GM21723 (cell line): ENCODE measurements around the gene ACSL5.

Experiments used
- ATAC-seq: cut with Tn5 transposase; IDR thresholded peaks from one replicate; pipeline ENCODE4 v1.9.1; 2021; ENCODE audit warnings: mild to moderate bottlenecking, moderate library complexity; ENCODE audit not compliant: unreplicated experiment

Gene ACSL5

GRCh38 chr10:112373912-112374338 lies at the start of gene ACSL5:
TSS of gene ACSL5 (plus strand) at chr10:112374116. CDS start at chr10:112394947, 20,831 bp downstream.
- no peak for ATAC-seq

GRCh38 chr10:112327678-112328077 lies 46.2 kb upstream of the ACSL5 start:
- ATAC-seq = no peak

- no peak for ATAC-seq
These were observed 43.8 kb upstream of the ACSL5 start for GRCh38 chr10:112330162-112330561.

GRCh38 chr10:112330607-112331160 lies 43.2 kb upstream of the ACSL5 start:
- ATAC-seq = no peak

- no peak for ATAC-seq
These were observed 41.9 kb upstream of the ACSL5 start for GRCh38 chr10:112332022-112332421.

GRCh38 chr10:112332509-112333228 lies 41.2 kb upstream of the ACSL5 start:
- ATAC-seq = no peak

GRCh38 chr10:112333452-112333851 lies 40.5 kb upstream of the ACSL5 start:
- ATAC-seq = no peak

- ATAC-seq = no peak
These were observed 38.6 kb upstream of the ACSL5 start for GRCh38 chr10:112335111-112335867.

GRCh38 chr10:112335868-112336265 lies 38.0 kb upstream of the ACSL5 start:
- no peak for ATAC-seq

GRCh38 chr10:112336556-112337201 lies 37.2 kb upstream of the ACSL5 start:
- no peak for ATAC-seq

- ATAC-seq = no peak
These were observed 35.0 kb upstream of the ACSL5 start for GRCh38 chr10:112338957-112339356.

GRCh38 chr10:112340601-112341000 lies 33.3 kb upstream of the ACSL5 start:
- ATAC-seq = no peak

- ATAC-seq = no peak
These were observed 30.7 kb upstream of the ACSL5 start for GRCh38 chr10:112343056-112343806.

- no peak for ATAC-seq
These were observed 29.7 kb upstream of the ACSL5 start for GRCh38 chr10:112344261-112344660.

- ATAC-seq = no peak
These were observed 28.7 kb upstream of the ACSL5 start for GRCh38 chr10:112345202-112345601.

- ATAC-seq = no peak
These were observed 28.2 kb upstream of the ACSL5 start for GRCh38 chr10:112345743-112346142.

- ATAC-seq = no peak
These were observed 27.1 kb upstream of the ACSL5 start for GRCh38 chr10:112346774-112347173.

GRCh38 chr10:112347709-112348671 lies 25.9 kb upstream of the ACSL5 start:
- ATAC-seq = no peak

- ATAC-seq = no peak
These were observed 25.2 kb upstream of the ACSL5 start for GRCh38 chr10:112348759-112349158.
